SK-N-SH (cell line): Measurements from ENCODE around the gene ADAMTS7.

ENCODE experiments used
- NRF1 ChIP-seq: IDR thresholded peaks from 2 replicates; pipeline ENCODE4 v1.6.1; 2012; ENCODE audit warnings: low read depth, mild to moderate bottlenecking, low read length
- RAD21 ChIP-seq: IDR thresholded peaks from 2 replicates; pipeline ENCODE4 v1.6.1; 2012; ENCODE audit warnings: mild to moderate bottlenecking, low read length
- TF ChIP-seq, protein P1 (sequence below): fragments of 200-600 bp; sonication (generic); IDR thresholded peaks from 2 replicates; pipeline ENCODE4 v1.6.1; 2017; ENCODE audit warnings: antibody characterized with exemption, mild to moderate bottlenecking, moderate library complexity
- TF ChIP-seq, protein P2 (sequence below): IDR thresholded peaks from 2 replicates; pipeline ENCODE4 v1.4.0; 2012; ENCODE audit warnings: low read depth, borderline replicate concordance
- TF ChIP-seq, protein P3 (sequence below): IDR thresholded peaks from 2 replicates; pipeline ENCODE4; 2012

DNA sequence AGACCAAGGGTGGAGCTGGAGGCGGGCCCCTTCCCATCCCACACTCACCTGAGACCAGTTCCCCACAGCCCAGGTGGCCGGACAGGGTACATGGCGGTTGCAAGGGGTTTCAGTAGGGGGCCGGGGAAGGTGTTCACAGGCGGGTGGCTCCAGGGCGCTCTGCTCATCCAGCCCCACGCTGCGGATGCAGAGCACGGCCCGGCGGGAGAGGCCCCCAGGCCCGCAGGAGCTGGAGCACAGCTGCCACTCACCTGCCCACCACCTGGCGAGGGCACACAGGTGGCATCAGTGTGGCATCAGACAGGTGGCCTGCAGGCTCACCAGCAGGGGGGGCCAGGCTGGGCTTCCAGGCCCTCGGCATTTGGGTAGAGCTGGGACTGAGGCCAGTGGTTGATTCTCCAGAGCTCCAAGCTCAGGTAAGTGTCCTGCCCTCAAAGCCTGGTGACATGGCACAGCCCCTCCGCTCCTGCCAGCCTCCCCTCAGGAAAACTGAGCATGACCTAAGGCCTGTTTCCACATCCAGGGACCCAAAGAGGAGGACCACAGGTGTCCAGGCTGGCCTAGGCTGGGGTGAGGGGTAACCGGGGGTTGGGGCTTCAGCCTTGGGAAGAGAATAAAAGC is 43.8 kb downstream of the ADAMTS7 start:
- TF ChIP-seq, protein P1, sequence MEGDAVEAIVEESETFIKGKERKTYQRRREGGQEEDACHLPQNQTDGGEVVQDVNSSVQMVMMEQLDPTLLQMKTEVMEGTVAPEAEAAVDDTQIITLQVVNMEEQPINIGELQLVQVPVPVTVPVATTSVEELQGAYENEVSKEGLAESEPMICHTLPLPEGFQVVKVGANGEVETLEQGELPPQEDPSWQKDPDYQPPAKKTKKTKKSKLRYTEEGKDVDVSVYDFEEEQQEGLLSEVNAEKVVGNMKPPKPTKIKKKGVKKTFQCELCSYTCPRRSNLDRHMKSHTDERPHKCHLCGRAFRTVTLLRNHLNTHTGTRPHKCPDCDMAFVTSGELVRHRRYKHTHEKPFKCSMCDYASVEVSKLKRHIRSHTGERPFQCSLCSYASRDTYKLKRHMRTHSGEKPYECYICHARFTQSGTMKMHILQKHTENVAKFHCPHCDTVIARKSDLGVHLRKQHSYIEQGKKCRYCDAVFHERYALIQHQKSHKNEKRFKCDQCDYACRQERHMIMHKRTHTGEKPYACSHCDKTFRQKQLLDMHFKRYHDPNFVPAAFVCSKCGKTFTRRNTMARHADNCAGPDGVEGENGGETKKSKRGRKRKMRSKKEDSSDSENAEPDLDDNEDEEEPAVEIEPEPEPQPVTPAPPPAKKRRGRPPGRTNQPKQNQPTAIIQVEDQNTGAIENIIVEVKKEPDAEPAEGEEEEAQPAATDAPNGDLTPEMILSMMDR: no peak
- no peak for TF ChIP-seq NRF1
- TF ChIP-seq, protein P2, sequence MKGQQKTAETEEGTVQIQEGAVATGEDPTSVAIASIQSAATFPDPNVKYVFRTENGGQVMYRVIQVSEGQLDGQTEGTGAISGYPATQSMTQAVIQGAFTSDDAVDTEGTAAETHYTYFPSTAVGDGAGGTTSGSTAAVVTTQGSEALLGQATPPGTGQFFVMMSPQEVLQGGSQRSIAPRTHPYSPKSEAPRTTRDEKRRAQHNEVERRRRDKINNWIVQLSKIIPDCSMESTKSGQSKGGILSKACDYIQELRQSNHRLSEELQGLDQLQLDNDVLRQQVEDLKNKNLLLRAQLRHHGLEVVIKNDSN: no peak
- TF ChIP-seq, protein P3, sequence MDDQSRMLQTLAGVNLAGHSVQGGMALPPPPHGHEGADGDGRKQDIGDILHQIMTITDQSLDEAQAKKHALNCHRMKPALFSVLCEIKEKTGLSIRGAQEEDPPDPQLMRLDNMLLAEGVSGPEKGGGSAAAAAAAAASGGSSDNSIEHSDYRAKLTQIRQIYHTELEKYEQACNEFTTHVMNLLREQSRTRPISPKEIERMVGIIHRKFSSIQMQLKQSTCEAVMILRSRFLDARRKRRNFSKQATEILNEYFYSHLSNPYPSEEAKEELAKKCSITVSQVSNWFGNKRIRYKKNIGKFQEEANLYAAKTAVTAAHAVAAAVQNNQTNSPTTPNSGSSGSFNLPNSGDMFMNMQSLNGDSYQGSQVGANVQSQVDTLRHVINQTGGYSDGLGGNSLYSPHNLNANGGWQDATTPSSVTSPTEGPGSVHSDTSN: no peak
- TF ChIP-seq RAD21: no peak
